ENCODE data around the gene HUNK.

DNA sequence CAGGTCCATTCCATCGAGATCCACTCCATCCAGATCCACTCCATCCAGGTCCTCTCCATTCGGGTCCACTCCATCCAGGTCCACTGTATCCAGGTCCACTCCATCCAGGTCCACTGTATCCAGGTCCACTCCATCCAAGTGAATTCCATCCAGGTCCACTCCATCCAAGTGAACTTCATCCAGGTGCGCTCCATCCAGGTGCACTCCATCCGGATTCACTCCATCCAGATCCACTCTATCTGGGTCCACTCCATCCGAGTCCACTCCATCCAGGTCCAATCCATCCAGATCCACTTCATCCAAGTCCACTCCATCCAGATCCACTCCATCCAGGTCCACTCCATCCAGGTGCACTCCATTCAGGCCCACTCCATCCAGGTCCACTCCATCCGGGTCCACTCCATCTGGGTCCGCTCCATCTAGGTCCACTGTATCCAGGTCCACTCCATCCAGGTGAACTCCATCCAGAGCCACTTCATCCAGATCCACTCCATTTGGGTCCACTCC lies 157.4 kb downstream of the HUNK start:
- TF ChIP-seq, protein P1, sequence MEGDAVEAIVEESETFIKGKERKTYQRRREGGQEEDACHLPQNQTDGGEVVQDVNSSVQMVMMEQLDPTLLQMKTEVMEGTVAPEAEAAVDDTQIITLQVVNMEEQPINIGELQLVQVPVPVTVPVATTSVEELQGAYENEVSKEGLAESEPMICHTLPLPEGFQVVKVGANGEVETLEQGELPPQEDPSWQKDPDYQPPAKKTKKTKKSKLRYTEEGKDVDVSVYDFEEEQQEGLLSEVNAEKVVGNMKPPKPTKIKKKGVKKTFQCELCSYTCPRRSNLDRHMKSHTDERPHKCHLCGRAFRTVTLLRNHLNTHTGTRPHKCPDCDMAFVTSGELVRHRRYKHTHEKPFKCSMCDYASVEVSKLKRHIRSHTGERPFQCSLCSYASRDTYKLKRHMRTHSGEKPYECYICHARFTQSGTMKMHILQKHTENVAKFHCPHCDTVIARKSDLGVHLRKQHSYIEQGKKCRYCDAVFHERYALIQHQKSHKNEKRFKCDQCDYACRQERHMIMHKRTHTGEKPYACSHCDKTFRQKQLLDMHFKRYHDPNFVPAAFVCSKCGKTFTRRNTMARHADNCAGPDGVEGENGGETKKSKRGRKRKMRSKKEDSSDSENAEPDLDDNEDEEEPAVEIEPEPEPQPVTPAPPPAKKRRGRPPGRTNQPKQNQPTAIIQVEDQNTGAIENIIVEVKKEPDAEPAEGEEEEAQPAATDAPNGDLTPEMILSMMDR (IDR thresholded peaks at IDR 0.05; ENCODE audit: insufficient read depth, low read depth, low read length), result no peak
- no peak for TF ChIP-seq EZH2 (IDR thresholded peaks at IDR 0.05; ENCODE audit: insufficient read depth, low read length)

All from astrocyte (in vitro differentiated cells and primary cell).